ENCODE measurements around the gene PRKCG. TPM values are rescaled to one million over a fixed set of nuclear protein-coding genes. Genes with fewer than 3 reads are reported as not detected.
"Not testable (repeated sequence)": the region's sequence is repeated elsewhere in the genome, so short reads cannot be mapped to it uniquely, and the experiment has no call there.

The PRKCG gene
- total RNA-seq, 1 donor: 0.10 TPM

GRCh38 chr19:53868091-53868891 is 13.7 kb upstream of the PRKCG start:
- Histone ChIP-seq H3K27me3 (ENCODE audit: insufficient read depth, low read length) (no peaks in the 10 kb centered on the region), H3K4me3 (ENCODE audit: low read length) (peak overlapping the region; percentile 95), H3K4me1 (ENCODE audit: insufficient read depth, low read length) (peaks cover 60% of the 10 kb centered on the region), H3K9me3 (ENCODE audit: low read depth, low read length) (no peaks in the 10 kb centered on the region)

- H3K9me3 ChIP-seq (ENCODE audit: low read depth, low read length): no peaks in the 10 kb centered on the region
- peaks cover 68% of the 10 kb centered on the region for H3K4me1 ChIP-seq (ENCODE audit: insufficient read depth, low read length)
- H3K4me3 ChIP-seq (ENCODE audit: low read length): peak overlapping the region; percentile 95
- H3K27me3 ChIP-seq (ENCODE audit: insufficient read depth, low read length): no peaks in the 10 kb centered on the region
These were observed 12.8 kb upstream of the PRKCG start for GRCh38 chr19:53868892-53869804.

- not testable (repeated sequence) for H3K27me3 ChIP-seq (ENCODE audit: insufficient read depth, low read length); H3K9me3 ChIP-seq (ENCODE audit: low read depth, low read length)
- Histone ChIP-seq H3K4me3 (ENCODE audit: low read length) (peak overlapping the region; percentile 95), H3K4me1 (ENCODE audit: insufficient read depth, low read length) (peaks cover 74% of the 10 kb centered on the region)
These were observed 12.1 kb upstream of the PRKCG start for GRCh38 chr19:53869805-53870484.

GRCh38 chr19:53870485-53870844 is 11.5 kb upstream of the PRKCG start:
- peak overlapping the region; percentile 43 for H3K4me3 ChIP-seq (ENCODE audit: low read length)
- no peaks in the 10 kb centered on the region for H3K9me3 ChIP-seq (ENCODE audit: low read depth, low read length)
- no peaks in the 10 kb centered on the region for H3K27me3 ChIP-seq (ENCODE audit: insufficient read depth, low read length)
- peaks cover 74% of the 10 kb centered on the region for H3K4me1 ChIP-seq (ENCODE audit: insufficient read depth, low read length)

GRCh38 chr19:53871454-53871853 is 10.5 kb upstream of the PRKCG start:
- Histone ChIP-seq H3K9me3 (ENCODE audit: low read depth, low read length) (no peaks in the 10 kb centered on the region), H3K4me1 (ENCODE audit: insufficient read depth, low read length) (peaks cover 74% of the 10 kb centered on the region), H3K27me3 (ENCODE audit: insufficient read depth, low read length) (no peaks in the 10 kb centered on the region), H3K4me3 (ENCODE audit: low read length) (peak overlapping the region; percentile 43)

GRCh38 chr19:53872762-53873161 is 9.2 kb upstream of the PRKCG start:
- no peak overlapping the region for H3K4me3 ChIP-seq (ENCODE audit: low read length)
- peaks cover 76% of the 10 kb centered on the region for H3K4me1 ChIP-seq (ENCODE audit: insufficient read depth, low read length)
- H3K27me3 ChIP-seq (ENCODE audit: insufficient read depth, low read length): no peaks in the 10 kb centered on the region
- no peaks in the 10 kb centered on the region for H3K9me3 ChIP-seq (ENCODE audit: low read depth, low read length)

GRCh38 chr19:53873773-53874605 is 8.0 kb upstream of the PRKCG start:
- Histone ChIP-seq H3K4me1 (ENCODE audit: insufficient read depth, low read length) (peaks cover 77% of the 10 kb centered on the region), H3K27me3 (ENCODE audit: insufficient read depth, low read length) (no peaks in the 10 kb centered on the region), H3K9me3 (ENCODE audit: low read depth, low read length) (no peaks in the 10 kb centered on the region), H3K4me3 (ENCODE audit: low read length) (no peak overlapping the region)

GRCh38 chr19:53874606-53874990 is 7.4 kb upstream of the PRKCG start:
- H3K4me3 ChIP-seq (ENCODE audit: low read length): no peak overlapping the region
- H3K9me3 ChIP-seq (ENCODE audit: low read depth, low read length): no peaks in the 10 kb centered on the region
- H3K4me1 ChIP-seq (ENCODE audit: insufficient read depth, low read length): peaks cover 83% of the 10 kb centered on the region
- H3K27me3 ChIP-seq (ENCODE audit: insufficient read depth, low read length): peaks cover under 1% of the 10 kb centered on the region

- Histone ChIP-seq H3K4me3 (ENCODE audit: low read length) (no peak overlapping the region), H3K4me1 (ENCODE audit: insufficient read depth, low read length) (peaks cover 90% of the 10 kb centered on the region), H3K9me3 (ENCODE audit: low read depth, low read length) (no peaks in the 10 kb centered on the region), H3K27me3 (ENCODE audit: insufficient read depth, low read length) (peaks cover 13% of the 10 kb centered on the region)
These were observed 6.2 kb upstream of the PRKCG start for GRCh38 chr19:53875602-53876325.

- Histone ChIP-seq H3K27me3 (ENCODE audit: insufficient read depth, low read length) (peaks cover 22% of the 10 kb centered on the region), H3K9me3 (ENCODE audit: low read depth, low read length) (no peaks in the 10 kb centered on the region), H3K4me3 (ENCODE audit: low read length) (no peak overlapping the region), H3K4me1 (ENCODE audit: insufficient read depth, low read length) (peaks cover 90% of the 10 kb centered on the region)
These were observed 5.3 kb upstream of the PRKCG start for GRCh38 chr19:53876651-53877224.

- Histone ChIP-seq H3K9me3 (ENCODE audit: low read depth, low read length) (no peaks in the 10 kb centered on the region), H3K4me3 (ENCODE audit: low read length) (no peak overlapping the region), H3K4me1 (ENCODE audit: insufficient read depth, low read length) (peaks cover 90% of the 10 kb centered on the region), H3K27me3 (ENCODE audit: insufficient read depth, low read length) (peaks cover 27% of the 10 kb centered on the region)
These were observed 4.6 kb upstream of the PRKCG start for GRCh38 chr19:53877361-53877766.

GRCh38 chr19:53878776-53879139 is 3.2 kb upstream of the PRKCG start:
- H3K4me3 ChIP-seq (ENCODE audit: low read length): peak overlapping the region; percentile 38
- peaks cover 81% of the 10 kb centered on the region for H3K4me1 ChIP-seq (ENCODE audit: insufficient read depth, low read length)

GRCh38 chr19:53879140-53880081 is 2.6 kb upstream of the PRKCG start:
- peaks cover 75% of the 10 kb centered on the region for H3K4me1 ChIP-seq (ENCODE audit: insufficient read depth, low read length)
- H3K9me3 ChIP-seq (ENCODE audit: low read depth, low read length): no peaks in the 10 kb centered on the region
- H3K4me3 ChIP-seq (ENCODE audit: low read length): peak overlapping the region; percentile 38
- H3K27me3 ChIP-seq (ENCODE audit: insufficient read depth, low read length): peaks cover 42% of the 10 kb centered on the region

More at GRCh38 chr19:53878776-53879139, 3.2 kb upstream of the PRKCG start:
- no peaks in the 10 kb centered on the region for H3K9me3 ChIP-seq (ENCODE audit: low read depth, low read length)
- H3K27me3 ChIP-seq (ENCODE audit: insufficient read depth, low read length): peaks cover 36% of the 10 kb centered on the region

All from mononuclear cell (primary cell).